HUES6 (cell line): ENCODE data around the gene BMF.
"Not testable (repeated sequence)": the region's sequence is repeated elsewhere in the genome, so short reads cannot be mapped to it uniquely, and the experiment has no call there.

Experiments
- H3K27ac ChIP-seq: 2 replicates; pipeline ENCODE4 v1.7.0; 2013; ENCODE audit warnings: low read depth, mild to moderate bottlenecking, low read length, inconsistent platforms
- H3K27me3 ChIP-seq: 2 replicates; pipeline ENCODE4 v1.6.1; 2013; ENCODE audit warnings: low read length; ENCODE audit not compliant: control insufficient read depth, insufficient read depth
- H3K36me3 ChIP-seq: 2 replicates; pipeline ENCODE4 v1.6.1; 2013; ENCODE audit warnings: low read length; ENCODE audit not compliant: control insufficient read depth, insufficient read depth
- H3K4me1 ChIP-seq: 2 replicates; pipeline ENCODE4 v1.6.1; 2013; ENCODE audit warnings: low read length; ENCODE audit not compliant: control insufficient read depth, insufficient read depth
- H3K4me3 ChIP-seq: 2 replicates; pipeline ENCODE4 v1.5.1; 2013; ENCODE audit warnings: low read depth, low read length
- H3K9ac ChIP-seq: one replicate; pipeline ENCODE4 v1.6.1; 2013; ENCODE audit warnings: mild to moderate bottlenecking, low read length
- H3K9me3 ChIP-seq: 2 replicates; pipeline ENCODE4 v1.6.1; 2013; ENCODE audit warnings: low read depth, low read length; ENCODE audit not compliant: control insufficient read depth, insufficient read depth

The BMF gene

GRCh38 chr15:40082195-40082883 lies 26.3 kb downstream of the BMF start:
- H3K4me3 ChIP-seq: peak overlapping the region; percentile 23; the same call in 1 of the 2 replicates
- H3K4me1 ChIP-seq: peaks cover 42% of the 10 kb centered on the region
- no peaks in the 10 kb centered on the region for H3K36me3 ChIP-seq
- H3K27ac ChIP-seq: no peak overlapping the region
- H3K27me3 ChIP-seq: peaks cover 23% of the 10 kb centered on the region
- no peak overlapping the region for H3K9ac ChIP-seq
- no peaks in the 10 kb centered on the region for H3K9me3 ChIP-seq

DNA sequence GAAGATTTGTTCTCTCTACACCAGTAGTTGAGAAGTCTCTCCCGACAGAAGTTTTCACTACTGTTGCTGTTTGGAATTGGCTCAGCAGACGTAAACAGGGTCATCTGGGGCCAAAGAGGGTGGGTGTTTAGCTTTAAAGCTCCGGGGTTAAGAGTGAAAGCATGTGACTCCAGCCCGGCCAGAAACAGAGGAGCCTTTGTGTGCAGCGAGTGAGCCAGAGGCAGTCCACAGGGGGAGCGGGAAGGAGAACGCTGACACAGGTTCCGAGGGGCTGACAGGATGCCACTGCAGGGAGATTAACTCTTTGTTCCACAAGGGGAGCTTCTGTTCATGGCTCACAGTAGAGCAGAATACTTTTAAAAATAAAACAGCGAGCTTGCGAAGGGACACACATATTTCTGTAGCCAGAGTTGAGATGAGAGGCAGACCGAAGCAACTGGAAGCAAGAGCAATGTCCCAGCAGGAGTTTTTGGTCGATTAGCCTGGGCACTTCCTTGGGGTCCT lies 26.9 kb downstream of the BMF start:
- peaks cover 36% of the 10 kb centered on the region for H3K4me1 ChIP-seq
- no peaks in the 10 kb centered on the region for H3K36me3 ChIP-seq
- H3K9me3 ChIP-seq: no peaks in the 10 kb centered on the region
- no peak overlapping the region for H3K27ac ChIP-seq
- peaks cover 23% of the 10 kb centered on the region for H3K27me3 ChIP-seq
- H3K4me3 ChIP-seq: peak overlapping the region; percentile 23; the same call in 1 of the 2 replicates
- H3K9ac ChIP-seq: peak overlapping the region; percentile 12

DNA sequence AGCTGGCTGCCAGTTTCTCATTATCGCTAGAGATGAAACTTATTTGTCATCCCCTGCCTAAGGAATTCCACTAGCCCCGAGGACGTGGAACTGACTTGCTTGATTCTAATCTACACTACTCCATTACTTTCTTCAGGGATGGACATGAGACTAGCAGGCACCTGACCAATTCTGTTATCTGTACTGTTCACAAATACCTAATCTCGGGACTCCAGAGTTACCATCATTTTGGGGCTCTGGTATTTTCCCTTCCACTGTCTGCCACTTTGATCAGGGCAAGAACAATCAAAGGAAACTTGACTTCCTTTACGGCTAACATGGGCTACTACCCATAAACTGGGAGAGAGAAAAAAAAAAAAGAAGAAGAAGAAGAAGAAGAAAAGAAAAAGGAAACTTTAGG lies 27.8 kb downstream of the BMF start:
- peaks cover 23% of the 10 kb centered on the region for H3K27me3 ChIP-seq
- H3K9ac ChIP-seq: no peak overlapping the region
- no peaks in the 10 kb centered on the region for H3K9me3 ChIP-seq
- H3K4me1 ChIP-seq: peaks cover 34% of the 10 kb centered on the region
- no peaks in the 10 kb centered on the region for H3K36me3 ChIP-seq
- no peak overlapping the region for H3K27ac ChIP-seq
- no peak overlapping the region for H3K4me3 ChIP-seq

- Histone ChIP-seq H3K9me3 (no peaks in the 10 kb centered on the region), H3K9ac (no peak overlapping the region), H3K4me3 (no peak overlapping the region), H3K4me1 (peaks cover 38% of the 10 kb centered on the region), H3K27me3 (peaks cover 23% of the 10 kb centered on the region), H3K36me3 (no peaks in the 10 kb centered on the region), H3K27ac (no peak overlapping the region)
Observed at GRCh38 chr15:40080104-40080503, 28.6 kb downstream of the BMF start.

DNA sequence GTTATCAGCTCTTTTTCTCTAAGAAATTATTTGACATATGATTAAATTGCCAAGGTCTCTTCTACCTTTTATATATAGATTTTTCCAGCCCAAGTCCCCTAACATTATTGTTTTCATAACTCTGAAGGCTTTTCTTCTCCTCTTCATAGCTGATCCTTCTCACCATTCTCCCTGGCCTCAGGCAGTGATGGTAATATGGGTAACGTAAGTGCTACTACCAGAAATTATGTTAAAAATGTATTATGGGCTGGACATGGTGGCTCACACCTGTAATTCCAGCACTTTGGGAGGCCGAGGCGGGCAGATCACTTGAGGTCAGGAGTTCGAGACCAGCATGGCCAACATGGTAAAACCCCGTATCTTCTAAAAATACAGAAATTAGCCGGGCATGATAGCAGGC lies 29.2 kb downstream of the BMF start:
- Histone ChIP-seq H3K9ac (no peak overlapping the region), H3K4me3 (no peak overlapping the region), H3K36me3 (no peaks in the 10 kb centered on the region), H3K27me3 (peaks cover 23% of the 10 kb centered on the region), H3K4me1 (peaks cover 32% of the 10 kb centered on the region), H3K9me3 (no peaks in the 10 kb centered on the region), H3K27ac (no peak overlapping the region)

- H3K9ac ChIP-seq: no peak overlapping the region
- H3K27ac ChIP-seq: no peak overlapping the region
- no peak overlapping the region for H3K4me3 ChIP-seq
- peaks cover 8% of the 10 kb centered on the region for H3K4me1 ChIP-seq
- 0 out of 2 replicates have a peak, but pooled peaks cover under 1% of the 10 kb centered on the region for H3K27me3 ChIP-seq
- no peaks in the 10 kb centered on the region for H3K9me3 ChIP-seq
- H3K36me3 ChIP-seq: no peaks in the 10 kb centered on the region
Observed at GRCh38 chr15:40075298-40076044, 33.2 kb downstream of the BMF start.

DNA sequence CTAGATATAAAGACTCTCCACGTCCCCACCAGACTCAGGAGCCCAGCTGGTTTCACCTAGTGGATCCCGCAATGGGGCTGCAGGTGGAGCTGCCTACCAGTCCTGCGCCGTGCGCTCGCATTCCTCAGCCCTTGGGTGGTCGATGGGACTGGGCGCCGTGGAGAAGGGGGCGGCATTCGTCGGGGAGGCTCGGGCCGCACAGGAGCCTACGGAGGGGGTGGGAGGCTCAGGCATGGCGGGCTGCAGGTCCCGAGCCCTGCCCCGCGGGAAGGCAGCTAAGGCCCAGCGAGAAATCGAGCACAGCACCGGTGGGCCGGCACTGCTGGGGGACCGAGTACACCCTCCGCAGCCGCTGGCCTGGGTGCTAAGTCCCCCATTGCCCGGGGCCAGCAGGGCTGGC lies 34.0 kb downstream of the BMF start:
- H3K36me3 ChIP-seq: not testable (repeated sequence)

DNA sequence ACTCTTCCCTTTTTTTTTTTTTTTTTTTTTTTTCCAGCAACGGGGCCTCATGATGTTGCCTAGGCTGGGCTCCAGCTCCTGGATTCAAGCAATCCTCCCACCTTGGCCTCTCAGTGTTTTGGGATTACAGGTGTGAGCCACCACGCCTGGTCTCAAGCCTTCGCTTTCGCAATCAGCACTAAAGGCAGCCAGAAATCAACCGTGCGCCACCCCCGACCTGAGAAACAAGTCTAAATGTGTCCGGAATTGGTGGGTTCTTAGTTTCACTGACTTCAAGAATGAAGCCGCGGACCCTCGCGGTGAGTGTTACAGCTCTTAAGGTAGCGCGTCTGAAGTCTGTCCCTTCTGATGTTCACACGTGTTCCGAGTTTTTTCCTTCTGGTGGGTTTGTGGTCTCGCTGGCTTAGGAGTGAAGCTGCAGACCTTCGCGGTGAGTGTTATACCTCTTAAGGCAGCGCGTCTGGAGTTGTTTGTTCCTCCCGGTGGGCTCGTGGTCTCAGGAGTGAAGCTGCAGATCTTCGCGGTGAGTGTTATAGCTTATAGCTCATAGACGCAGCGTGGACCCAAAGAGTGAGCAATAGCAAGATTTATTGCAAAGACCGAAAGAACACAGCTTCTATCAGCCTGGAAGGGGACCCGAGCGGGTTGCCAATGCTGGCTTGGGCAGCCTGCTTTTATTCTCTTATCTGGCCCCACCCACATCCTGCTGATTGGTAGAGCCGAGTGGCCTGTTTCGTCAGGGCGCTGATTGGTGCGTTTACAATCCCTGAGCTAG lies 34.8 kb downstream of the BMF start:
- not testable (repeated sequence) for H3K27ac ChIP-seq, H3K9ac ChIP-seq, H3K9me3 ChIP-seq, H3K36me3 ChIP-seq, H3K27me3 ChIP-seq, H3K4me3 ChIP-seq
- peaks cover 20% of the 10 kb centered on the region for H3K4me1 ChIP-seq

More for the DNA sequence above, 34.0 kb downstream of the BMF start:
- H3K9me3 ChIP-seq, H3K9ac ChIP-seq, H3K27me3 ChIP-seq, H3K4me3 ChIP-seq, H3K27ac ChIP-seq: not testable (repeated sequence)
- H3K4me1 ChIP-seq: peaks cover 14% of the 10 kb centered on the region

DNA sequence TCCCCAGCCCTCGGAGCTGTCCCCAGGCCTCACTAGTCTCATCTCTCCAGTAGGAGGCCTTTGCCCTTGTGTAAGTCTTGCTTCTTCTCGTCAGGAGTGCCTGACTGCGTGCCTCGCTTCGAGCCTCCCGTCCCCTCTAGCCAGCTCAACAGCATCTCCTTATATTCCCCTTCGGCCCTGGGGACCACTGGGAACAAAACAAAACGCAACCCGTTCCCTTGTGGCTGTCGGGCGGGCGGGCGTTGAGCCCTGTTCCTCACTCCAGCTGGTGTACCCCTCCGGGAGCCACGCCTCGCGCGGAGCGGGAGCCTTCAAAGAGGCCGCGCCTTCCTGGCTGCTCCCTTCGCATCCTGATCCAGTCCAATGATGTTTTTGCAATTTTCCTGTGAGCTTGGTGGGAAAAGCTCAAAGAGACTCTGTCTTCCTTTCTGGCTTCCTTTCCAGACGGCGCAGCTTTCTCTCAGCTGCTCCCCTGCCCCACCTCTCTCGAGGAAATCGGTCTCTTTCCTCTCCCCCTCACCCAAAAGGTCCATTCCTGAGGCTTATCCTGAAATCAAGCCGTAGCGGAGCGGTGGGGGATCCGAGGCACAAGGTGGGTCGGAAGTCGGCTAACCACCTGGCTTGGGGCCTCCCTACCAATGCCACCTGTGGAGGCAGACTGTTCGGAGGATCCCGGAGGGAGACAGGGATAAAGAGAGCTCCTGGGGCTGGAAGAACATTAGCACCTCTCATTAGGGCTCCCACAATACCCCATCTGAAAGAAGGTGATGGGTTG lies 36.3 kb downstream of the BMF start:
- no peaks in the 10 kb centered on the region for H3K36me3 ChIP-seq
- peaks cover 30% of the 10 kb centered on the region for H3K4me1 ChIP-seq
- H3K9ac ChIP-seq: no peak overlapping the region
- no peaks in the 10 kb centered on the region for H3K27me3 ChIP-seq
- H3K27ac ChIP-seq: no peak overlapping the region
- no peak overlapping the region for H3K4me3 ChIP-seq
- H3K9me3 ChIP-seq: no peaks in the 10 kb centered on the region

- H3K27me3 ChIP-seq: no peaks in the 10 kb centered on the region
- H3K27ac ChIP-seq: no peak overlapping the region
- no peaks in the 10 kb centered on the region for H3K36me3 ChIP-seq
- H3K9ac ChIP-seq: no peak overlapping the region
- H3K9me3 ChIP-seq: no peaks in the 10 kb centered on the region
- H3K4me3 ChIP-seq: no peak overlapping the region
- peaks cover 36% of the 10 kb centered on the region for H3K4me1 ChIP-seq
Observed at GRCh38 chr15:40070608-40071218, 38.0 kb downstream of the BMF start.
